Measurements from ENCODE around the gene THSD8.

DNA sequence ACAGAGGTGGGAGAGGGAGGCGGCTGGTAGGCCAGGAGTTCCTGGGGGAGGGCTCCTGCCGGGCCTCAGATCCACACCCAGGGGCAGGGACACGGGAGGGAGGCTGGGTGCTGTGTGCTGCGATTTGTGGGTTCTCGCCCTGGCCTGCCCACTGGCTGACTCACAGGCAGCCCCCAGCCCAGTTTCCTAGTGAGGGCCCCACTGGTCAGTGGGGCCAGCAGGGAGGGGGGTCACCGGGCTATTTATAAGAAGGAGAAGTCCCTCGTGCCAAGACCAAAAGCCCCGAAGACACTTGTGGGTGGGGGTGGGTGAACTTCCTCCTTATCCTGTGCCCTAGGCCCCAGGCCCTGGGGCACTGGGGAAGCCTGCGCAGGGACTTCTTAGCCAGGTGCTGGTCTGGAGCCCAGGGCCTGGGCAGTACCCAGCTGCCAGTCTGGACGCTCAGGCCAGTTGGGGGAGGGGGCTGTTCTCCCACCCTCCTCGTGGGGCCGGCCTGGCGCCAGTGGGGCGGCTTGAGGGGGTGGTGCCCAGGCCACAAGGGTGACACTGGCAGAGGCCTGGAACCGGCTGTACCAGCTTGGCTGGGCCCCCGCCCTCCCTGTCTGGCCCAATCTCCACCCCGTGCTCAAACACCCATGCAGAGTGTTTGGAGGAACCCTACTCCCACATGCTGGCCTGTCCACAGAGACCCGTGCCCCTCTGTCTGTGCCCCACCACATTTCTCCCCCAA is 15.6 kb upstream of the THSD8 start:
- TF ChIP-seq, protein P1, sequence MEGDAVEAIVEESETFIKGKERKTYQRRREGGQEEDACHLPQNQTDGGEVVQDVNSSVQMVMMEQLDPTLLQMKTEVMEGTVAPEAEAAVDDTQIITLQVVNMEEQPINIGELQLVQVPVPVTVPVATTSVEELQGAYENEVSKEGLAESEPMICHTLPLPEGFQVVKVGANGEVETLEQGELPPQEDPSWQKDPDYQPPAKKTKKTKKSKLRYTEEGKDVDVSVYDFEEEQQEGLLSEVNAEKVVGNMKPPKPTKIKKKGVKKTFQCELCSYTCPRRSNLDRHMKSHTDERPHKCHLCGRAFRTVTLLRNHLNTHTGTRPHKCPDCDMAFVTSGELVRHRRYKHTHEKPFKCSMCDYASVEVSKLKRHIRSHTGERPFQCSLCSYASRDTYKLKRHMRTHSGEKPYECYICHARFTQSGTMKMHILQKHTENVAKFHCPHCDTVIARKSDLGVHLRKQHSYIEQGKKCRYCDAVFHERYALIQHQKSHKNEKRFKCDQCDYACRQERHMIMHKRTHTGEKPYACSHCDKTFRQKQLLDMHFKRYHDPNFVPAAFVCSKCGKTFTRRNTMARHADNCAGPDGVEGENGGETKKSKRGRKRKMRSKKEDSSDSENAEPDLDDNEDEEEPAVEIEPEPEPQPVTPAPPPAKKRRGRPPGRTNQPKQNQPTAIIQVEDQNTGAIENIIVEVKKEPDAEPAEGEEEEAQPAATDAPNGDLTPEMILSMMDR (IDR thresholded peaks at IDR 0.05) = no peak
- TF ChIP-seq POLR2A (IDR thresholded peaks at IDR 0.05) = no peak

All from vagina (tissue), 2 donors.